ENCODE measurements around the gene ILK. TPM values are rescaled to one million over a fixed set of nuclear protein-coding genes. Genes with fewer than 3 reads are reported as not detected.

Gene ILK
- total and polyA plus RNA-seq, 3 donors from 2014 or later, result 79.1 to 122 (median 109) TPM

- 49 to 80% methylated on average over 14 to 22 of the region's 22 CpGs for WGBS, 2 donors
- H3K4me1 ChIP-seq, result no peaks in the 10 kb centered on the region
- H3K27ac ChIP-seq, result no peak overlapping the region
- H3K36me3 ChIP-seq (ENCODE audit: low read depth, missing control alignments), result no peaks in the 10 kb centered on the region
- intact Hi-C loops (cut with DNase I; ENCODE audit: low total_unique reads), result no loop called here
- H3K9me3 ChIP-seq, result no peaks in the 10 kb centered on the region
- no peak for DNase-seq
- H3K27me3 ChIP-seq, result no peaks in the 10 kb centered on the region
- TF ChIP-seq POLR2A (IDR thresholded peaks at IDR 0.05) (no peak), CTCF (IDR thresholded peaks at IDR 0.05) (no peak)
- H3K4me3 ChIP-seq, result no peak overlapping the region
These were observed 32.1 kb upstream of the ILK start for GRCh38 chr11:6571434-6572008.

GRCh38 chr11:6572215-6572614 is 31.4 kb upstream of the ILK start:
- H3K27ac ChIP-seq, result no peak overlapping the region
- H3K9me3 ChIP-seq, result no peaks in the 10 kb centered on the region
- no peaks in the 10 kb centered on the region for H3K27me3 ChIP-seq
- H3K4me1 ChIP-seq, result no peaks in the 10 kb centered on the region
- intact Hi-C loops (cut with DNase I; ENCODE audit: low total_unique reads), result no loop called here
- no peaks in the 10 kb centered on the region for H3K36me3 ChIP-seq (ENCODE audit: low read depth, missing control alignments)
- TF ChIP-seq CTCF (IDR thresholded peaks at IDR 0.05), result no peak
- no peak for DNase-seq
- H3K4me3 ChIP-seq, result no peak overlapping the region
- 68 to 86% methylated on average over 2 of the region's 2 CpGs for WGBS, 2 donors

- no peaks in the 10 kb centered on the region for H3K36me3 ChIP-seq (ENCODE audit: low read depth, missing control alignments)
- H3K4me3 ChIP-seq, result no peak overlapping the region
- intact Hi-C loops (cut with DNase I; ENCODE audit: low total_unique reads), result no loop called here
- no peak overlapping the region for H3K27ac ChIP-seq
- DNase-seq, result no peak
- TF ChIP-seq POLR2A (IDR thresholded peaks at IDR 0.05) (no peak), CTCF (IDR thresholded peaks at IDR 0.05) (no peak)
- 90 to 92% methylated on average over 6 of the region's 6 CpGs for WGBS, 2 donors
- H3K4me1 ChIP-seq, result no peaks in the 10 kb centered on the region
- no peaks in the 10 kb centered on the region for H3K9me3 ChIP-seq
- H3K27me3 ChIP-seq, result no peaks in the 10 kb centered on the region
These were observed 28.5 kb upstream of the ILK start for GRCh38 chr11:6574816-6575715.

GRCh38 chr11:6576471-6577373 is 26.9 kb upstream of the ILK start:
- WGBS, 2 donors, result 58 to 68% methylated on average over 5 of the region's 6 CpGs
- no peaks in the 10 kb centered on the region for H3K36me3 ChIP-seq (ENCODE audit: low read depth, missing control alignments)
- H3K9me3 ChIP-seq, result no peaks in the 10 kb centered on the region
- no peaks in the 10 kb centered on the region for H3K27me3 ChIP-seq
- no peak for TF ChIP-seq CTCF (IDR thresholded peaks at IDR 0.05)
- TF ChIP-seq POLR2A (IDR thresholded peaks at IDR 0.05), result no peak
- H3K27ac ChIP-seq, result no peak overlapping the region
- intact Hi-C loops (cut with DNase I; ENCODE audit: low total_unique reads), result no loop called here
- H3K4me1 ChIP-seq, result no peaks in the 10 kb centered on the region
- no peak for DNase-seq
- H3K4me3 ChIP-seq, result no peak overlapping the region

Data from testis (tissue), 3 donors.